IPS-11a (cell line): ENCODE measurements around the gene BSPRY.
"Not testable (repeated sequence)": the region's sequence is repeated elsewhere in the genome, so short reads cannot be mapped to it uniquely, and the experiment has no call there.

ENCODE experiments used
- H3K4me3 ChIP-seq: one replicate; pipeline ENCODE4 v1.5.1; 2013; ENCODE audit warnings: low read depth, low read length, control low read depth

BSPRY gene

GRCh38 chr9:113390192-113390960 lies 41.0 kb downstream of the BSPRY start:
- H3K4me3 ChIP-seq: no peak overlapping the region

- no peak overlapping the region for H3K4me3 ChIP-seq
These were observed 42.6 kb downstream of the BSPRY start for GRCh38 chr9:113391917-113392316.

GRCh38 chr9:113393281-113393680 lies 43.9 kb downstream of the BSPRY start:
- H3K4me3 ChIP-seq: no peak overlapping the region

GRCh38 chr9:113395000-113395861 lies 45.9 kb downstream of the BSPRY start:
- H3K4me3 ChIP-seq: no peak overlapping the region

GRCh38 chr9:113397203-113397631 lies 47.9 kb downstream of the BSPRY start:
- no peak overlapping the region for H3K4me3 ChIP-seq

- no peak overlapping the region for H3K4me3 ChIP-seq
These were observed 49.5 kb downstream of the BSPRY start for GRCh38 chr9:113398796-113399195.

GRCh38 chr9:113399646-113400200 lies 50.4 kb downstream of the BSPRY start:
- no peak overlapping the region for H3K4me3 ChIP-seq

- H3K4me3 ChIP-seq: peak within 1 kb of the TSS; percentile 81
These were observed 51.9 kb downstream of the BSPRY start, which contains the start of gene ALAD for GRCh38 chr9:113401027-113401792. ALAD (minus strand) TSS chr9:113401284; CDS start chr9:113393559, 7,725 bp downstream.

- H3K4me3 ChIP-seq: no peak overlapping the region
These were observed 54.3 kb downstream of the BSPRY start for GRCh38 chr9:113403646-113404045.

- not testable (repeated sequence) for H3K4me3 ChIP-seq
These were observed 57.0 kb downstream of the BSPRY start for GRCh38 chr9:113406353-113406752.

- not testable (repeated sequence) for H3K4me3 ChIP-seq
These were observed 57.7 kb downstream of the BSPRY start for GRCh38 chr9:113406873-113407511.

- peak overlapping the region; percentile 92 for H3K4me3 ChIP-seq
These were observed 60.1 kb downstream of the BSPRY start for GRCh38 chr9:113409481-113409880.

GRCh38 chr9:113409883-113410206 lies 60.5 kb downstream of the BSPRY start:
- peak overlapping the region; percentile 92 for H3K4me3 ChIP-seq

GRCh38 chr9:113410207-113410864 lies 61.0 kb downstream of the BSPRY start, which contains the start of the genes C9orf43 and POLE3:
C9orf43 (plus strand) TSS chr9:113410747; CDS start chr9:113413494, 2,747 bp downstream.
POLE3 (minus strand) TSS chr9:113410675; CDS start chr9:113410293, 382 bp downstream.
- peak within 1 kb of the TSS; percentile 92 for H3K4me3 ChIP-seq

- H3K4me3 ChIP-seq: no peak overlapping the region
These were observed 66.9 kb downstream of the BSPRY start for GRCh38 chr9:113416149-113416721.

GRCh38 chr9:113417370-113417769 lies 68.0 kb downstream of the BSPRY start:
- no peak overlapping the region for H3K4me3 ChIP-seq
